Stimulated activated CD8-positive, alpha-beta memory T cell treated with anti-CD3 and anti-CD28 coated beads, Interleukin-7, amount 100 ng/mL, for 4 hours (primary cell): ENCODE measurements around the gene KLF6.

Experiments used
- DNase-seq, 2 donors: peaks; one replicate each; pipeline ENCODE4 v3.0.0-alpha.2; 2020; ENCODE audit warnings: low read depth in 2 of 2

KLF6 gene

DNA sequence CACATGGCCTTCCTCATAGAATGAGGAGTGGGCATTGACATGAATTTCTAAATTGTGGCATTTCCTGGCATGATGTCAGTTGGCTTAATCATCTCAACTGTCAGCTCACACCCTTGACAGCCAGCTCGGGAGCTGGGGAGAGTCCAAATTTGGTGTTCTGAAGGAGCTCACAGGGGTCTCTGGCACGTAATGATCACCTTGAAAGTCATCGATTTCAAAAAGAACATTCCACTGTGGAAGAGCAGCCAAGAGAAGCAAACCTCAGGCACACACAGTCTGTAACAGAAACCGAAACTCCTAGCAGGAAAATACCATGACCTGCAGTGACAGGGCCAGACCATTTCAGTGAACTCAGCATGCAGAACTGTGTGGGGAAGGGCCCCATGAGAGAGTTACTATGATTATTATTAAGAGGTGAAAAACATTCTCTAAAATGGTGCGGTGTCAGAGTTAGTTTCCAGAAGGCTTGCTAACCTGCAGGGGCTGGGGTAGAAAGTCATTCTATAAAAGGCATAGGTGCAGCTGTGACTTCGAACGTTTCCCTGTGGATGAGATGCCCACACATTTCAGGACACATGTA lies 26.4 kb upstream of the KLF6 start:
- DNase-seq: peak in 1 of 2 donors; percentile 24

DNA sequence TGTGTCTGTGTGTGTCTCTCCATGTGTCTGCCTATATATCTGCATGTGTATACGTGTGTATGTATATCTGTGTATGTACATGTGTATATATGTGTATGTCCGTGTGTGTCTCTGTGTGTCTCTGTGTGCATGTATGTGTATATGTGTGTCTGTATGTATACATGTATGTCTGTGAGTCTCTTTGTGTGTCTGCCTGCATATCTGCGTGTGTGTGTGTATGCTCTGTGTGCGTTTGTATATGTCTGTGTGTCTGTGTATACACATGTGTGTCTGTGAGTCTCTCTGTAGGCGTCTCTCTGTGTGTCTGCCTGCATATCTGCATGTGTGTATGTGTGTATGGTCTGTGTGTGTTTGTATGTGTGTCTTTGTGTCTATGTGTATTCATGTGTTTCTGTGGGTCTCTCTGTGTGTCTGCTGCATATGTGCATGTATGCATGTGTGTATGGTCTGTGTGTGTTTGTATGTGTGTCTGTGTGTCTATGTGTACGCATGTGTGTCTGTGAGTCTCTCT lies 23.7 kb upstream of the KLF6 start:
- no peak for DNase-seq

DNA sequence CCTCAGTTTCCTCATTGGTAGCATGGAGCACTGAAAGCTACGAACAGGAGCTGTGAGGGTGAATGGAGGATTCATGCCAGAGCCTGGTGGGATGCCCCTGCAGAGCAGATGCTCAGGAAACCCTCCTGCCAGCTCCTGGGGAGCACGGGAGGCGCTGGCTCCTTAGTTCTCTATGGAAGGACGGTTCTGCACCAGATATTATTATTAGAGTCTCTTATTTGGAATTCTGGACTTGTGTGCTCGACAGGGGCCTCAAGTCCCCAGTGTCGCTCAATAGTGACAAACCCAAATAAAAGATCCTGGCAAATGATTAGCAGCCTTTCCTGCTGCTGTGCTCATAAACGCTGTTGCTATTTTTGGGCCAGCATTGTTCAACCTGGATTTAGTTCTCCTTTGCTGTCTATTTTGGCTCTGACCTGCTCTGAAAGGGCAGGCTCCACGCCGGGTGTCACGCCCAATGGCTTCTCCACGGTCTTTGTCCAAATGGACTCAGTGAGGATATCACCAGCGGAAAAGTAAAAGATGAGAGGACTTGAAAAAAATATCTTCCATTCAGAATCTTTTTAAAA lies 23.0 kb upstream of the KLF6 start:
- DNase-seq: no peak

DNA sequence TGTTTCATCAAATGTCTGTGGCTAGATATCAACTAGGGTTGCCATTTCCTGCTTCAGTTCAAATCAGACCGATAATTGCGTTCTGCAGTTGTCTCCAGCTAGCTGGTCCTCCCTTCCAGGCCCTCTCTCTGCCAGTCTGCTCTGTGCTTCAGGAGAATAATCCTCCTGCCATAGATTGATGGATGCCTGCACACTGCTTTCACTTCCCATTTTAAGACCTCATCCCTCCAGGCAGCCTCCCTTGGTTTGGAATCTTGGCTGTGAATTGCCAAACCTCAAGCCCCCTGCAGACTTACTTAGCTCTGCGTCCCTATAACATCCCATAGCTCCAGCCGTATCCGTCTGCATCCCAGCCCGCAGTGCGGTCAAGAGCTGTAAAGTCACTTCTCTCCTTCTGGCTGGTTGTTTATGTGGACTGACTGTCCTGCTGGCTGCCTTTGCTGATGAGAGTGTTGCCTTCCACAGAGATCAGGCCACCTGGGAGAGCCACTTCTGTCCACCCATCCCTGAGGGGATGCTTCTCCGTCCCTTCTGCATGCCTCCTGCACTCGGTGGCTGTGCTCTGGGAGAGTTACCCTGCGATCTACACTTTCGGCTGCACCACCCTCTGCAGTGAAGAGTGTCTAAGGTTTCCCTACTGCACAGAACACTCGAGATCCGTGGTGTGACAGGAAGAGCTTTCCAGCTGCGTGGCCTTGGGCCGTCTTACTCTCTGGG lies 22.4 kb upstream of the KLF6 start:
- DNase-seq: no peak

GRCh38 chr10:3806603-3807002 lies 21.6 kb upstream of the KLF6 start:
- DNase-seq: no peak

GRCh38 chr10:3805791-3806461 lies 20.9 kb upstream of the KLF6 start:
- peak; percentile 41 to 47 for DNase-seq

- peak in 1 of 2 donors; percentile 53 for DNase-seq
Observed at GRCh38 chr10:3805201-3805790, 20.3 kb upstream of the KLF6 start.

- DNase-seq: peak; percentile 51 to 62
Observed at GRCh38 chr10:3803927-3804741, 19.1 kb upstream of the KLF6 start.

- no peak for DNase-seq
Observed at GRCh38 chr10:3803295-3803926, 18.4 kb upstream of the KLF6 start.

DNA sequence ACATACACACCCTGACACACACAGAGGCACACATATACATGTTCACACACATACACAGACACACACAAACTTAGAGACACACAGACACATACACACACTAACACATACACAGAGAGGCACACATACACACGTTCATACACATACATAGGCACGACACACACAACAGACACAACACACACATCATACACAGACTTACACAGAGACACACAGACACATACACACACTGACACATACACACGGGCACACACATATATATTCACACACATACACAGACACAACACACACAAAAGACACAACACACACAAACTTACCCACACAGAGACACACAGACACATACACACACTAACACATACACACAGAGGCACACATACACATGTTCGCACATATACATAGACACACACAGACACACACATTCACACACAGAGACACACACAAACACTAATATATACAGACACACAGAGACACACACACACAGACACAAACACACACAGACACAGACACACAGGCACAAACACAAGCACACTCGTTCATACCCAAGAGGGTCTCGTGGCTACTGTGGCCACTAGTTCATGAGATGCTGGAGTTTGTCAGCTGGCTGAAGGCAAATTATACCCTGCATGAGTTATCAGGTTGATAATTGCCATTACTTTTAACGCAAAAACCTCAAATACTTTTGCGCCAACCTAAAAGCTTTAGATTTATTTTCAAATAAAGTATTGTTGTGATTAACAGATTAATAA lies 17.7 kb upstream of the KLF6 start:
- no peak for DNase-seq

GRCh38 chr10:3801558-3802192 lies 16.7 kb upstream of the KLF6 start:
- DNase-seq: no peak

DNA sequence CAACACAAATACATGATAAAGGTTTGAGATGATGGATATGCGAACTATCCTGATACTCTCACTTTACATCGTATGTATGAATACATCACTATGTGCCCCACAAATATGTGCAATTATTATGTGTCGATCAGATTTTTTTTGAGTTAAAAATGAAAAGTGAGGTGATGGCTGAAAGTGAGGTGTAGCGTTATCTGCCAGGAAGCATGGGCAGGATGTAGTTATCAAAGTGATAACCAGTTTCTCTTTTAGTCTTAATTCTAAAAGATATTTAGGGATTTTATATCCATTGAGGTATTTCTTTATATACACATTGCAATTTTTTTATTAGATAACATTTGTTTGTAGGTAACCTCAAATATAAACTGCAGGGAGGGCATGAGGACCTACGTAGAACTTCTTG lies 15.6 kb upstream of the KLF6 start:
- DNase-seq: no peak

- DNase-seq: no peak
Observed at GRCh38 chr10:3797750-3798149, 12.7 kb upstream of the KLF6 start.

GRCh38 chr10:3793553-3793952 lies 8.5 kb upstream of the KLF6 start:
- no peak for DNase-seq

GRCh38 chr10:3792710-3793219 lies 7.8 kb upstream of the KLF6 start:
- DNase-seq: no peak

DNA sequence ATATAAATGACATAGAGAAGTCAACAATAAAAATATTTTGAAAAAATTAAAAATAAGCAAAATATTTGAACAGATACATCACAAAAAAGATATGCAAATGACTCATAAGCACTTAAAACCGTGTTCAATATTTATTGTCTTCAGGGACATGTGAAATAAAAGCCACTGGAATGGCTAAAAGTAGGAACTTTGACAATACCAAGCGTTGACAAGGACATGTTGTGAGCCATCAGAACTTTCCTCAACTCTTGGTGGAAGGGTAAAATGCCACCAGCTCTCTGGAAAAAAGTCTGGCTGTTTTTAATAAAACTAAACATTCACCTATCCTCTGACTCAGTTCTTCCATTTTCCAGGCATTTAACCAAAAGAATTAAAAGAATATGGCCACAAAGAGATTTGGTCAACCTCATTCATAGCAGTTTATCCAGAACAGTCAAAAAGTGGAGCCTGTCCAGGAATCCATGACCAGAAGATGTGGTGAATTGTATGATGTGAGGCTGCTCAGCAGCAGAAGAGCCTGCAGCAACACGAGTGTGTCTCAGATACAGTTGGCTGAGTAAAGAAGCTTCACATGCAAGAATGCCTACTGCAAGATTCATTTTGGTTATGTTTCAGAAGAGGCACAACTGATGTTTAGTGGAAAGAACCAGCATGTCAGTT lies 7.1 kb upstream of the KLF6 start:
- no peak for DNase-seq

- no peak for DNase-seq
Observed at GRCh38 chr10:3790858-3791257, 5.8 kb upstream of the KLF6 start.

- DNase-seq: no peak
Observed at GRCh38 chr10:3790272-3790671, 5.3 kb upstream of the KLF6 start.

GRCh38 chr10:3789621-3790020 lies 4.6 kb upstream of the KLF6 start:
- DNase-seq: no peak
